Kidney (tissue), 14 donors: ENCODE data around the gene ST3GAL3. TPM values are rescaled to one million over a fixed set of nuclear protein-coding genes. Genes with fewer than 3 reads are reported as not detected.

ENCODE experiments used
- DNase-seq, 5 donors: peaks; one replicate each; pipeline ENCODE4 v3.0.0-alpha.2; 2013 to 2020
- FAIRE-seq: peaks from 2 replicates; lab custom pipeline; 2012; peaks lifted over from hg19 to GRCh38; lab: Jason Lieb, UNC
- H3K27ac ChIP-seq, 2 donors: one replicate each; pipeline ENCODE4 v1.7.0; 2013; ENCODE audit warnings: low read depth in 2 of 2, low read length in 2 of 2, inconsistent platforms in 1 of 2
- H3K27me3 ChIP-seq: one replicate; pipeline ENCODE4 v1.7.1; 2013; ENCODE audit warnings: low read length, inconsistent platforms; ENCODE audit not compliant: control insufficient read depth, insufficient read depth
- H3K36me3 ChIP-seq, 3 donors: one replicate each; pipeline versions ENCODE4 v1.7.0 to v1.7.1; 2013; ENCODE audit warnings: low read length in 3 of 3, control low read depth in 1 of 3, inconsistent platforms in 1 of 3; ENCODE audit not compliant: insufficient read depth in 3 of 3, control insufficient read depth in 2 of 3
- H3K4me1 ChIP-seq, 3 donors: one replicate each; pipeline versions ENCODE4 v1.7.0 to v1.7.1; 2013; ENCODE audit warnings: low read length in 3 of 3, inconsistent platforms in 1 of 3, low read depth in 1 of 3; ENCODE audit not compliant: control insufficient read depth in 2 of 3, insufficient read depth in 2 of 3
- H3K4me3 ChIP-seq, 3 donors: one replicate each; pipeline versions ENCODE4 v1.7.0 to v1.8.1; 2013; ENCODE audit warnings: low read length in 3 of 3, control low read depth in 1 of 3, inconsistent platforms in 1 of 3
- H3K9ac ChIP-seq, 3 donors: one replicate each; pipeline versions ENCODE4 v1.7.0 to v1.7.1; 2013; ENCODE audit warnings: low read length in 3 of 3, control low read depth in 1 of 3, inconsistent platforms in 1 of 3
- H3K9me3 ChIP-seq, 3 donors: one replicate each; pipeline versions ENCODE4 v1.7.0 to v1.7.1; 2013; ENCODE audit warnings: low read length in 3 of 3, control low read depth in 1 of 3, inconsistent platforms in 1 of 3; ENCODE audit not compliant: control insufficient read depth in 2 of 3, insufficient read depth in 1 of 3
- CTCF ChIP-seq: IDR thresholded peaks from 3 replicates; pipeline ENCODE4 v1.5.1; 2012; ENCODE audit warnings: mild to moderate bottlenecking, moderate library complexity, borderline replicate concordance; ENCODE audit not compliant: insufficient read depth; ENCODE audit errors: extremely low read depth
- intact Hi-C: fragments of 100-400 bp; cut with DNase I; formaldehyde crosslinking; loops from one replicate; pipeline ENCODE4 v1.11.1; 2022
- polyA plus RNA-seq: library from polyadenylated mRNA; stranded (reverse); fragments of 350-450 nt; fragmentation: Illumina TruSeq; extraction: RNeasy Lipid Tissue Mini Kit (QIAGEN cat#74804); gene quantifications from one replicate; pipeline ENCODE4 v1.2.3, GENCODE V29; 2014; ENCODE audit warnings: low read depth, low replicate concordance; ENCODE audit not compliant: insufficient read depth
- total RNA-seq: library from RNA; stranded (reverse); fragmentation: NEBNext Ultra II Directional; extraction: Animal tissue kit (Norgen Biotek cat#: 25700); gene quantifications from one replicate; pipeline ENCODE4 v1.2.1, GENCODE V29; 2021
- donor health status: control.
- donor health status: control.
- donor health status: control.
- donor health status: control.
- donor health status: control.
- donor health status: DM: yes; HTN: yes; CAD: no.
- donor health status: Normal renal cell carcinoma (clear cell type).

Gene ST3GAL3
- total and polyA plus RNA-seq, 2 donors from 2014 or later = 15.3 to 21.3 TPM

- Histone ChIP-seq H3K27ac (no peak overlapping the region), H3K9me3 (no peaks in the 10 kb centered on the region), H3K4me3 (no peak overlapping the region), H3K36me3 (no peaks in the 10 kb centered on the region), H3K27me3 (no peaks in the 10 kb centered on the region), H3K9ac (no peak overlapping the region), H3K4me1 (no peaks in the 10 kb centered on the region)
- intact Hi-C loops = no loop called here
- no peak for DNase-seq
- TF ChIP-seq CTCF = no peak
- FAIRE-seq = no peak
Measured at GRCh38 chr1:43913666-43914360, 206.5 kb downstream of the ST3GAL3 start.

- Histone ChIP-seq H3K9ac (no peak overlapping the region), H3K4me3 (no peak overlapping the region), H3K4me1 (no peaks in the 10 kb centered on the region), H3K36me3 (no peaks in the 10 kb centered on the region), H3K9me3 (no peaks in the 10 kb centered on the region), H3K27ac (no peak overlapping the region), H3K27me3 (no peaks in the 10 kb centered on the region)
- FAIRE-seq = no peak
- DNase-seq = no peak
- TF ChIP-seq CTCF = no peak
- intact Hi-C loops = no loop called here
Measured at GRCh38 chr1:43914576-43915525, 207.5 kb downstream of the ST3GAL3 start.

GRCh38 chr1:43919906-43920305 is 212.6 kb downstream of the ST3GAL3 start:
- FAIRE-seq (no peak), DNase-seq (no peak)
- Histone ChIP-seq H3K4me3 (no peak overlapping the region), H3K9ac (no peak overlapping the region), H3K4me1 (no peaks in the 10 kb centered on the region), H3K27ac (no peak overlapping the region), H3K36me3 (no peaks in the 10 kb centered on the region), H3K27me3 (no peaks in the 10 kb centered on the region), H3K9me3 (no peaks in the 10 kb centered on the region)
- TF ChIP-seq CTCF = no peak
- intact Hi-C loops = no loop called here
